GM21515 (cell line): ENCODE measurements around the gene CNGA4.

Experiments used
- ATAC-seq: cut with Tn5 transposase; IDR thresholded peaks from one replicate; pipeline ENCODE4 v1.9.1; 2021; ENCODE audit not compliant: unreplicated experiment

CNGA4 gene

GRCh38 chr11:6238902-6239301, at the start of gene CNGA4:
TSS of gene CNGA4 (plus strand) at chr11:6239089. CDS start at chr11:6239207, 118 bp downstream.
- no peak for ATAC-seq

- no peak for ATAC-seq
These were observed 47.1 kb upstream of the CNGA4 start for GRCh38 chr11:6191742-6192141.

GRCh38 chr11:6194065-6194581, 44.8 kb upstream of the CNGA4 start:
- ATAC-seq: no peak

- no peak for ATAC-seq
These were observed 42.5 kb upstream of the CNGA4 start for GRCh38 chr11:6196396-6196795.

- no peak for ATAC-seq
These were observed 41.3 kb upstream of the CNGA4 start for GRCh38 chr11:6197466-6198200.

- ATAC-seq: no peak
These were observed 39.6 kb upstream of the CNGA4 start, which contains the start of gene OR52W1 for GRCh38 chr11:6199174-6199810. TSS of gene OR52W1 (plus strand) at chr11:6199224. CDS start at chr11:6199224, 0 bp downstream.

- no peak for ATAC-seq
These were observed 37.9 kb upstream of the CNGA4 start for GRCh38 chr11:6200975-6201374.

- no peak for ATAC-seq
These were observed 37.4 kb upstream of the CNGA4 start for GRCh38 chr11:6201481-6201880.

- no peak for ATAC-seq
These were observed 36.8 kb upstream of the CNGA4 start for GRCh38 chr11:6202041-6202440.

GRCh38 chr11:6203327-6203726, 35.6 kb upstream of the CNGA4 start:
- peak; percentile 66 for ATAC-seq

- no peak for ATAC-seq
These were observed 34.2 kb upstream of the CNGA4 start for GRCh38 chr11:6204706-6205105.

- no peak for ATAC-seq
These were observed 33.5 kb upstream of the CNGA4 start, which contains the start of gene C11orf42 for GRCh38 chr11:6205366-6205765. TSS of gene C11orf42 (plus strand) at chr11:6205557. CDS start at chr11:6205616, 59 bp downstream.

- ATAC-seq: no peak
These were observed 32.3 kb upstream of the CNGA4 start for GRCh38 chr11:6206456-6207180.

- ATAC-seq: no peak
These were observed 29.1 kb upstream of the CNGA4 start for GRCh38 chr11:6209801-6210200.

GRCh38 chr11:6210274-6210955, 28.5 kb upstream of the CNGA4 start:
- ATAC-seq: no peak

- ATAC-seq: no peak
These were observed 24.4 kb upstream of the CNGA4 start for GRCh38 chr11:6214530-6214929.

GRCh38 chr11:6216501-6216900, 22.4 kb upstream of the CNGA4 start:
- ATAC-seq: no peak

GRCh38 chr11:6217722-6218121, 21.2 kb upstream of the CNGA4 start:
- ATAC-seq: no peak

- ATAC-seq: no peak
These were observed 19.5 kb upstream of the CNGA4 start for GRCh38 chr11:6219359-6219758.

GRCh38 chr11:6223854-6224253, 15.0 kb upstream of the CNGA4 start:
- no peak for ATAC-seq

GRCh38 chr11:6224421-6224820, 14.5 kb upstream of the CNGA4 start:
- ATAC-seq: no peak
